Activated naive CD4-positive, alpha-beta T cell (primary cell): ENCODE data around the gene ANO6.

Experiments
- DNase-seq, 4 experiments: peaks; one replicate each; lab custom pipeline; 2025; lab: John Stamatoyannopoulos, UW

The ANO6 gene

GRCh38 chr12:45406988-45407850, 191.3 kb downstream of the ANO6 start:
- no peak for DNase-seq

GRCh38 chr12:45407981-45408728, 192.3 kb downstream of the ANO6 start:
- DNase-seq, result no peak

GRCh38 chr12:45408729-45409114, 192.8 kb downstream of the ANO6 start:
- no peak for DNase-seq

GRCh38 chr12:45409966-45410365, 194.1 kb downstream of the ANO6 start:
- no peak for DNase-seq

- no peak for DNase-seq
Observed at GRCh38 chr12:45411626-45412025, 195.7 kb downstream of the ANO6 start.

- no peak for DNase-seq
Observed at GRCh38 chr12:45415393-45415817, 199.5 kb downstream of the ANO6 start.

GRCh38 chr12:45416126-45416525, 200.2 kb downstream of the ANO6 start:
- DNase-seq, result no peak

GRCh38 chr12:45418520-45418919, 202.6 kb downstream of the ANO6 start:
- DNase-seq, result no peak

GRCh38 chr12:45419317-45419814, 203.5 kb downstream of the ANO6 start:
- no peak for DNase-seq

- DNase-seq, result no peak
Observed at GRCh38 chr12:45421736-45422135, 205.8 kb downstream of the ANO6 start.

GRCh38 chr12:45423931-45424330, 208.0 kb downstream of the ANO6 start:
- DNase-seq, result no peak

GRCh38 chr12:45425426-45425825, 209.5 kb downstream of the ANO6 start:
- DNase-seq, result no peak

- no peak for DNase-seq
Observed at GRCh38 chr12:45426294-45426693, 210.4 kb downstream of the ANO6 start.

GRCh38 chr12:45427042-45427441, 211.1 kb downstream of the ANO6 start:
- DNase-seq, result no peak

GRCh38 chr12:45429831-45430230, 213.9 kb downstream of the ANO6 start:
- no peak for DNase-seq

- DNase-seq, result no peak
Observed at GRCh38 chr12:45431126-45431525, 215.2 kb downstream of the ANO6 start.

- no peak for DNase-seq
Observed at GRCh38 chr12:45432710-45433109, 216.8 kb downstream of the ANO6 start.

- no peak for DNase-seq
Observed at GRCh38 chr12:45433441-45433868, 217.6 kb downstream of the ANO6 start.

GRCh38 chr12:45434094-45434493, 218.2 kb downstream of the ANO6 start:
- no peak for DNase-seq

- no peak for DNase-seq
Observed at GRCh38 chr12:45435945-45436710, 220.2 kb downstream of the ANO6 start.

GRCh38 chr12:45439039-45439438, 223.1 kb downstream of the ANO6 start:
- no peak for DNase-seq

GRCh38 chr12:45446013-45446412, 230.1 kb downstream of the ANO6 start:
- DNase-seq, result no peak
